ENCODE data around the gene OR2V1.
"Not testable (repeated sequence)": the region's sequence is repeated elsewhere in the genome, so short reads cannot be mapped to it uniquely, and the experiment has no call there.

OR2V1 gene

DNA sequence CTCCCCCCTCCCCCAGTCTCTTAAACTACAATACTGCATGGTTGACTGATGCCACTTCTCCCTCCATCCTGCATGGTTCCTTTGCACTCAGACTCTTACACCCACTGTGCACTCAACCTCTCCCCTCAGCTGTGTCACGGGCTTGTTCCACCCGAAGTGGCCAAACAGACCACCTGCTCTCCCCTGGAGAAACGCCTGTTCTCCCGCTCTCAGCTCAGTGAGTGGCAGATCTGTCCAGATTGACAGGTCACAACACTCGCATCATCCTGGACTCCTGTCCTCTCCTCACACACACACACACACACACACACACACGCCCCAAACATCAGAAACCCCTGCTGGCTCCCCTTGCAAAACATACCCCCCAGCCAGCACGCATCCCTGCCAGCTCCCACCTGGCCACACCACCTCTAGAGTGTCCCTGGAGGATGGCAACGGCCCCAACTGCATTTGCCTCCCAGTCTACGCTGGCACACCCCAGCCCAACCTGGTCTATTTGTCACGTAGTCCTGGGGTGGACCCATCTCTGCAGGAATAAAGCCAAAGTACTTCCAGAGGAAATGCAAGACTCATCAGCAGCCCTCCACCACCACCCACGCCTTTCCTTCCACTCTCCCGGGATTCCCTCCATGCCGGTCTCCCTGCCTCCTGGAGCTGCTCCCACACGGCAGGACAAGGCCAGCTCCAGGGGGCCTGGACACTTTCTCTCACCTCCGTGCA is 2.9 kb downstream of the OR2V1 start:
- no peak for DNase-seq

DNA sequence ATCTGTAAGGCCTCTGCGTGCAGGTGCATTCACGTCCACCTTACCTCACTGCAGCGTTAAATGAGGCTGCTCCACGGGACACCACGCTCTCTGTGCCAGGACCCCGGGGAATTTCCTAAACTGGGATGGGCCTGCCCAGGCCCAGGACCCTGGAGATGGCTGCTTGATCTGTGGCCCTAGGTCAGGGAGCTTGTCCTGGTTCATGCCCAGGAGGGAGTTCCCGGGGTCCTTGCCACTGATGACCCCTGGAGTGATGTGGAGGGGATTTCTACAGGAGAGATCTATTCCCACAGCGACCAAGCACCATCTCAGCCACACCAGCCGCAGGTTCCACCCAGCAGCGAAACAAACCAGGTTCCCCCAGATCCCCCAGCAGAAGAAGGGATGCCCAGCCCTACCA is 3.5 kb downstream of the OR2V1 start:
- no peak for DNase-seq

DNA sequence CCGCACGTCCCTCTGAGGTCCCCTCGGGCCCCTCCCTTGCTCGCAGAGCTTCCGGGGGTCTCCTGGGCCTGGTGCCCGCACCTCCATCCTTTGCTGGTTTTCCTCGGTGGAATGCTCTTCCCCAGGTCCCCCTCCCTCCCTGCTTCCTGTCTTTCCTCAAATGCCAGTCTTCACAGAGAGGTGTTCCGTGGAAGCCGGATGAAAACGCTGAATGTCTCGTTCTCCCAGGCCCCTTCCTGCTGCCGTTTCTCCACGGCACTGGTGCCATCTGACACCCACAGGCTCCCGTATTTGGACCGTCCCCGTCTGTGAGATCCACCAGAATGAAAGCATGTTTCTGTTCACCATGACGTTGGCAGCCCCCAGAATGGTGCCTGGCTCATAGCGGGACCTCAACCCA is 4.1 kb downstream of the OR2V1 start:
- no peak for DNase-seq

DNA sequence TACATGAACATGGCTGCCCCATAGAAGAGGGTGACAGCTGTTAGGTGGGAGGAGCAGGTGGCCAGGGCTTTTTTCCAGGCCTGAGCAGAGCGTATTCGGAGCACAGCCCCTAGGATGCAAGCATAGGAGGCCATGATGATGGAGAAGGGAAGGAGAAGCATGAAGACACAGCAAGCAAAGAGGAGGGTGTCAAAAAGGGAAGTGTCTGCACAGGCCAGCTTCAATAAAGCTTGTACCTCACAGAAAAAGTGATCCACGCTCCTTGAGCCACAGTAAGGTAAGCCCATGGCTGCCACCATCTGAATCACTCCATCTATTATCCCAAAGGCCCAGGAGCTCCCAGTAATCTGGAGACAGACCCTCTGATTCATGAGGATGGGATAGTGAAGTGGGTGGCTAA is 6.4 kb downstream of the OR2V1 start:
- DNase-seq, result no peak

DNA sequence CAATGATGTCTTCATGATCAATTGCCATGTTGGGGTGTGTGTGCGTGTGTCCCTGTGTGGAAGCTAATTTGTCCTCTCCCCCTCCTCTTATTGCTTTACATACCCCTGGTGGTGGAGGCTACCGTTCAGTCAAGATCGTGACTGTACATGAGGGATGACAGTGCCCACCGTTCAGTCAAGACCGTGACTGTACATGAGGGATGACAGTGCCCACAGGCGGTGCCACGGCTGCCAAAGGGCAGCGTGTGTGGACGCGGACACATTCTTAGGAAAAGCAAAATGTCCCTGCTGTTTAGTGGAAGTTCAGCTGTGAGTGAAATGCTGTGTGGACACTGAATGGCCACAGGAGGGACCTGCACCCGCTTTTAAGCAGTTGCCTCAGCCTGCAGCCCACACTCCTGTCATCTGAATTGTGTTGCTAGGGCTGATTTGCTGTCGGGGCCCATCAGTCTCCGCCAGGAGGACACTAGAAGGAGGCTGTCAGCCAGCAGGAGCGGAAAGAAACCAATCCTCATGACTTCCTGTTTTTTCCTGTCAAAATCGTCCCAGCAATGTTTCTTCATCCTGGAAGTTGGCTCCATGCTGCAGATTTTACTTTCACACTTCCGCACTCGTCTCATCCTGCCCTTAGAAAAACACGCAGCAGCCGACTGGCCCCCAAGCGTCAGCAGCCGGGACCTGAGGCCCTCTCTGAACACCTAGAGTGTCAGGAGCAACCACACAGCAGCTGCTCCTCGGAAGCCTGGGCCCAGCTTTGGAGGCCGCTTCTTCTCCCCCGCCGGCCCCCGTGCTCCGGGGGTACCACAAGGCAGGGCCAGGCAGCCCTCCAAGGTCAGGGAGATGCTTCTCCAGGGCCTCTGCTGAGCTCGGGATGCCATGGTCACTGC is 9.1 kb downstream of the OR2V1 start:
- no peak for DNase-seq

DNA sequence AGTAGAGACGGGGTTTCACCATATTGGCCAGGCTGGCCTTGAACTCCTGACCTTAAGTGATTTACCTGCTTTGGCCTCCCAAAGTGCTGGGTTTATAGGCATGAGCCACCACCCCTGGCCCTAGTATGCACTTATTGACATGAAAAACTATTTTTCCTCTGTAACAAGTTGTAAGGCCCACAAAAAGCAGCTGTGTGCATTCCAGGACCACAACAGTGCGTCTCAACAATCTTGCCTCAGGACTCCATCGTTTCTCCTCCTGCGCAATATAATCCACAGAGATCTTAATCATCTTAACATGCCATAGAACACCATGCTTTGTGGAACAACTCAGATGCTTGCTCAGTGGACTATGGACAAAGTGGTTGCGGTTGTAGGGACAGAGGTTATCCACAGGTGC is 10.2 kb downstream of the OR2V1 start:
- no peak for DNase-seq

DNA sequence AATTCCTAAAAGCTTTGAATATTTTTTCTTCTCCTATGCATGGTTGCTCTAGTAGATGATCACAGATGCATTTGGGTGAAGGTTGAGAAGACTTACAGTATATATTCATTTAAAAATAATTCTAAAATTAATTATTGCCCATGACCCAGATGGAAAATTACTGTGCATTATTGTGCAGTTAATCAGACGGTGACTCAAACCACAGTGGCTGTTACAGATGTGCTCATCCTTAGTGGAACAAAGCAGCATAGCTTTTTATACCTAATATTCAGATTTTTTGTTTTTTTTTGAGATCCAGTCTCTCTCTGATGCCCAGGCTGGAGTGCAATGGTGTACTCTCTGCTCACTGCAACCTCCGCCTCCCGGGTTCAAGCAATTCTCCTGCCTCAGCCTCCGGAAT is 10.7 kb downstream of the OR2V1 start:
- DNase-seq, result no peak

DNA sequence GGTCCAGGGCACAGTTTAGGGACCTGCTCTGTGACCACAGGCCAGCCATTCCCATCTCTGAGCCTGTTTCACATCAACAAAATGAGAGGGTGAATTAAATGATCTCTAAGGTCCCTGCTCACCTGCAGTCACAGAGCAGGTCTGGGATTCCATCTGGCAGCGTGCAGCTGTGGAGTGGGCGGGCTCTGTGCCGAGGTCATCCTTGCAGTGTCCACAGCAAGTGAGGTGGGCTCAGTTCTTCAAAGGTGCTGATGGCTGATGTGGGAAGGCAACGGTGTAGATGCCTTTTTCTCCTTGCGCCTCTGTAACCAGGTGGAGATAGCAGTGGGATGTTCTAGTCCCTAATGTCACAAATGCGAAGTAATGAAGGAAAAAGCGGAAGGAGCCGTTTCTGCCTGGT is 11.9 kb downstream of the OR2V1 start:
- no peak for DNase-seq

DNA sequence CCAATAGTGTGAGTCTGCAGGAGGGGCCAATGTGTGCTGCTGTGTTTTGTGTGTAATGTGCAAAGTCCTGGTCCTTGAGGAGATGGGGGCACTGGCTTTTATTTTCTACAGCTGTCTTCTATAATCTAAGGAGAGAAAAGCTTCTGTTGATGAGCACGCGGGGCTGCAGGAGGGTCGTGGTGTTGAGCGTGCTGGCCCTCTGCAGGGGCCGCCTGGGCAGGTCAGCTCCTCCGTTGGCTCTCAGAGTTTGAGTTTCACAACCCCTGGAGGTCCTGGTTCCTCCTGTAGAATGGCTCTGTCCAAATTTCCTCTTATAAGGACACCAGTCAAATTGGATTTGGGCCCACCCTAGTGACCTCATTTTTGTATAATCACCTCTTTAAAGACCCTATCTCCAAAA is 12.6 kb downstream of the OR2V1 start:
- no peak for DNase-seq

DNA sequence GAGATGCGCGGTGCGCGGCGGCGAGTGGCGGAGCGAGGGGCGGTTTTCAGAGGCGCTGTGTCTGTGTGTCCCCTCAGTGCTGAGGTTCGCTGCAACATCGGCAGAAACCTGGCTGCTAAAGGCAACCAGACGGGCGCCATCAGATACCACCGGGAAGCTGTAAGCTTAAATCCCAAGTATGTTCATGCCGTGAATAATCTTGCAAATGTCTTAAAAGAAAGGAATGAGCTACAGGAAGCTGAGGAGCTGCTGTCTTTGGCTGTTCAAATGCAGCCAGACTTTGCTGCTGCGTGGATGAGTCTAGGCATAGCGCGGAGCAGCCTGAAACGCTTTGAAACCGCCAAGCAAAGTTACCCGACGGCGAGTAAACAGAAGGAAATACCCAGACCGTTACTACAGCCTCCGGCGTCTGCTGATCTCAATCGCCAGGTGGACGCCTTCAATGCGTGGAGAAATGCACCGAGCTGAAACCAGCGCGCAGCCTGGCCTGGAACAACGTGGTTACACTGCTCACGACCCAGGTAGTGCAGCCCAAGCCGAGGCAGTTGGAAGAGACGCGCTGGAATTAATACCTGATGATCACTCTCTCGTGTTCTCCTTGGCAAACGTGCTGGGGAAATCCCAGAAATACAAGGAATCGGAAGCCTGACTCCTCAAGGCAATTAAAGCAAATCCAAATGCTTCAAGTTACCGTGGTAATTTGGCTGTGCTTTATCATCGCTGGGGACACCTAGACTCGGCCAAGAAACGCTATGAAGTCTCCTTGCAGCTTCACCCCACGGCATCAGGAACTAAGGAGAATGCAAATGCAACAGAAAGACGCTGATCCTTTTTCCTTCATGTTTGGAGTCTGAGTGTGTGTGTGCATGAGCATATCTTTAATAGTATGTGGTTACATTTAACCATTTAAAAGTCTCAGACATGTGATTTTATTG is 15.9 kb downstream of the OR2V1 start:
- no peak for DNase-seq

DNA sequence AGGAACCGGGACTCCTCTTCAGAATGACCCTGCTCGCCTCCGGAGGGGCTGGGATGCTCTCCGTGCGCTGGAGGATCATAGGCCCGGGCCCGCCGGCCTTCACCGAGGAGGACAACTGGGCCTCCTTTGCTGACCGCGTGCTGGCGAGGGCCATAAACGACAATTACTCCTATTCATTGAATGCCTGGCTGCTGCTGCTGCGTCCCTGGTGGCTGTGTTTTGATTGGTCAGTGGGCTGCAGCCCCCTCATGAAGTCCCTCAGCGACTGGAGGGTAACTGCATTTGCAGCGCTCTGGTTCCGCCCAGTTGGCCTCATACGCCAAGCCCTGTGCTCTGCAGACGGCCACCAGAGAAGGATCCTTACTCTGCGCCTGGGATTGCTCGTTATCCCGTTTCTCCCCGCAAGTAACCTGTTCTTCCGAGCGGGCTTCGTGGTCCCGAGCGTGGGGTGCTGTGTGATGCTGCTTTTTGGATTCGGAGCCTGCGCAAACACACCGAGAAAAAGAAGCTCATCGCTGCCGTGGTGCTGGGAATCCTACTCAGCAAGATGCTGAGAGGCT is 16.6 kb downstream of the OR2V1 start:
- no peak for DNase-seq

DNA sequence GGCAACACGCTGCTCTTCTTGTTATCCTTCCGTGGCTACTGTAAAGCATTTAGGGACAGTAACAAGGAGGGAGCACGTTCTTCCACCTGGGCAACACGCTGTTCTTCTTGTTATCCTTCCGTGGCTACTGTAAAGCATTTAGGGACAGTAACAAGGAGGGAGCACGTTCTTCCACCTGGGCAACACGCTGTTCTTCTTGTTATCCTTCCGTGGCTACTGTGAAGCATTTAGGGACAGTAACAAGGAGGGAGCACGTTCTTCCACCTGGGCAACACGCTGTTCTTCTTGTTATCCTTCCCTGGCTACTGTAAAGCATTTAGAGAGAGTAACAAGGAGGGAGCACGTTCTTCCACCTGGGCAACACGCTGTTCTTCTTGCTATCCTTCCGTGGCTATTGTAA is 17.4 kb downstream of the OR2V1 start:
- not testable (repeated sequence) for DNase-seq

DNA sequence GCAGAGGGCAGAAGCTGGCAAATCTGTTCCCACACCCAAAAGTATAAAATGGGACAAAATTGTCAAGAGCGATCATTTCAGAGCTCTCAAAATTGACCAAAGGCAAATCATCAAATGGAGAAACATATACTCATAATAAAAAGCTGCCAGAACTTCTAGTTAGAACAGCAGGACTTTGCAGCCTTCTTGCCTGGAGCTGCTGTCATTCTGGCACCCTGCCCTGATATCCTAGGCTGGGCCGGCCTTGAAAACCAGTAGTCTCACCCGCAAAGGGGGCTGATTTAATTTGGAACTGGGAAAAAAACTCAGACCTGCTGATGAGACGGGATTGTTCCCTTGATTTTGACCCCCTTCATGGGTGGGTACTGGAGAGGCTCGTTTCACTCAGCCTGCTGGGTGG is 18.5 kb downstream of the OR2V1 start:
- no peak for DNase-seq

DNA sequence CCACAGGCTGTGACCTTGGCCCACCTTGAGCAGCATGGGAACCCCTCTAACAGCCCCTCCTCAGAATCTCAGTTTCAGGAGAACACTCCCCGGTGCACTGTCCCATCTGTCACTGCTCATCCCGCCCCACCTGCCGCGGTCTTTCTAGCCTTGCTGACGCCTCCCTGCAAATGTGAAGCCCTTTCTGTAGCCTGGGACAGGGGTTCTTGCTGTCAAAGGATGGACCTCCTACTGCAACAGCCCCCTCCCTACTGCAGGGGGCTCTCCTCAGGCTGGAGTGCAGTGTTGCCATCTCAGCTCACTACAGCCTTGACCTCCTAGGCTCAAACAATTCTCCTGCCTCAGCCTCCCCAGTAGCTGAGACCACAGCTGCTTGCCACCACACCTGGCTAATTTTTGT is 20.0 kb downstream of the OR2V1 start:
- no peak for DNase-seq

DNA sequence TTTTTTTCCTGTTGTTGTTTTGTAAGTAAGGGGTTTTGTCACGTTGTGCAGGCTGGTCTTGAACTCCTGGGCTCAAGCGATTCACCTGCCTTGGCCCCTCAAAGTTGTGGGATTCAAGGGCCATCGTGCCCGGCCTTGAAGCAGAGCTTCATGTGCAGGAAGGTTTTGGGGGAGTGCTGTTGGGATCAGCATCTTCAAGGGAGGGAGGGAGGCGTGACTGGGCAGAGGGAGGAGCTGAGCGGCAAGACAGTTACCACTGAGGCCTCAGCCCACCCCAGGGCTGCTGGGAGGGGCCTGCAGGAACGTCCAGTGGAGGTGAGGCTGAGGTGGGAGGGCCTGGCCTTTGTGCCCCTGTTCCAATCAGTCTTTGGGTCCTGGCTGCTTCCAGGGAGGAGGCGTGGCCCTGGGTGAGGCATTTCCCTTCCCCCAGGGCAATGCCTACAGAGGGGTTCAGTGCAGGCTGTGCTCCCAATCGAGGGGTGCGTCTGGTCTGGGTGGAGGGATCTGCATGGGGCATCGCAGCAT is 21.4 kb downstream of the OR2V1 start:
- DNase-seq, result no peak

DNA sequence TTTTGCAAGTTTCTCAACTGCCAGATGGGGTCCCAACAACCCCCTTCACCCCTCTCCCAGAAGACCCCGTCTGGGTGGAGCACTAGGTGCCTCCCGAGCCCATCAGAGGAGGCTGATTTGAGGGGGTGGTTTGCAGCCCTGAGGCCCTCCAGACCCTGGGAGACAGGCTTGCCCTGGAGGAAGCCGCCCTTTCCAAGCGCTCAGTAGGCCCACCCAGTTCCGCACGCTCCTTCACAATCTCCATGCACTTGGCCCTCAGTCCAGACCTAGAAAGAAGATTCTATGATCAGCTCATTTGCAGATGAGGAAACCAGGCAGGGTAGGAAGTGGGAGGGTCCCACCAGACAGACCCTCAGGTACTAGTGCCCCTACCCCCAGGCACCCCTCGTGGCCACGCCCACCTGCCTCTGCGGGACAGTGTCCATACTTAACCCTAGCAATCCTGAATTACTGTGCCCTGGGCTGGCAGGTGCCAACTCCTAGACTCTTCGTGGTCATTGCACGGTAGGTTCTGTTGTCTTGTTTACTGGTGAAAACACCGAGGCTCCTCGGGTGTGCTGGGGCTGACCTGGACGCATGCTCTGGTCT is 22.3 kb downstream of the OR2V1 start:
- DNase-seq, result no peak

DNA sequence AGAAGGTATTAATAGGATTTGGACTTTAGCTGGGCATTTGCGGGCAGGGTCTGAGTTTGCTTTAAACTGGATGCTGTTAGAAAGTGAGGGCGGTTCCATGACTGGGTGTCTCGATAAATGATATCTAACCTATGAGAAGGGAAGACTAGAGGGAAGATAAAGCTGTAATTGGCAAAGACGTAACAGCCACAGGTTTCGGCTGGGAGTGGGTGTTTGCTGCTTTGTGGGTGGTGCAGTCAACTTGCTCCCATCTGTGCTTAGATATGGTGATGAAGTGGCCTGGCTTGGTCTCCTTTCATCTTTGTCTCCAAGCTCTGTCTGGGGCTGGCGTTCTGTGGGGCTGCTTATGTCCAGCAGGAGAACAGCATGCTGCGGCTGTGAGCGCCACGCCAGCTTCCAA is 23.3 kb downstream of the OR2V1 start:
- no peak for DNase-seq

DNA sequence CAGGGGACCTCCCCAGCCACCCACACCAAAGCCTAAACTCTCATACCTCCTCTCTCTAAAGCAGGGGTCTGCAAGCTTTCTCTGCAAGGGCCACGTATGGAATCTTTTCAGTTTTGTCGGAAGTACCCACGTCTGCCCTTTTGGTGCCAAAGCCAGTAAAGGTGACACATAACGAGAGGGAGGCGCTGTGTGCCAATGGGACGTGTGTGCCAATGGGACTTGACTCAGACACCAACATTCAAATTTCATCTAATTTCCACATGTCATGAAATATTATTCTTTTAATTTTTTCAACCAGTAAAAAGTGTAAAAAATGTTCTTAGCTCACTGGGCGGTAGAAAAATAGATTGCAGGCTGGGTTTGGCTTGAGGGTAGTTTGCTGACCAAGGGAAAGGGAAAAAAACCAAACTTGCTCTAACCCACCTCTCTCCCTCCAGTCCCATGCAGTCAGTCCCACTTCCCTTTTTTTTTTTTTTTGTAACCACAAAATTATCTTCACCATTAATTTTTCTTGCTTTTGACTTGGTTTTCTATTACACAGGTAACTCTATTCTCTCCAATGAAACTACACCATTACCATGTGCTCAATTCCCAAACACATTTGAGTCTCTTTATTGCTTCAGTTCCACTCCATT is 25.5 kb downstream of the OR2V1 start:
- no peak for DNase-seq

DNA sequence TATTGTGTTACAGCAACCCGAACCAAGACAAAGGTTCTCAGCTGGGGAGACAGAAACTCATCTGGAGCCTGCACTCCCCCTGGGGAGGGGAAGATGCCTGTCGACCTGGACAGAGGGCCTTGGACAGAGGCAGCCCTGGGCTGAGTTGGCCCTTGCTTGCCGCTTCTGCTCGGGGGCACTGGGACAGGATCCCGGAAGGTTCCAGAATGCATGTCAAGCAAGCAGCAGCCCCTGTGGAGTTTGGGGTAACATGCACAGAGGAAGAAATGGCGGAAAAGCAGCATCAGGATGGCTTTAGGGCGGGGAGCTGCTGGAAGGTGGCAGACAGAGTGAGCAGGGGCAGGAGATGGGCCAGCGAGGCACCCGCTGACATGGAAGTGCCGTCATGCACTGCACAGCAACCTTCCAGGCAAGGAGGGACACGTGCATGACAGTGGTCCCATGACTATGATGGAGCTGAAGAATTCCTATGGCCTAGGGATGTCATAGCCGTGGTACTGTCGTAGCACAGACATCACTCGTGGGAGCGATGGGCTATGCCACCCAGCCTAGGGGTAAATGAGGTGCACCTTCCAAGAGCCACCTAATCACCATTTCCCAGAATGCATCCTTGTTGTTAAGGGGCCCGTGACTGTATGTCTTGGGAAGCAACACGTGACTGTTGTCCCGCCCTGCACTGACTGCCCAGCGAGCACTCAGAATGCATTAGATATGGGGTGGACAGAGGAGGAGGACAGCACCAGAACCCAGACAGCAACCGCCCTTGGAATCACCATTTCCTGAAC is 26.2 kb downstream of the OR2V1 start:
- DNase-seq, result not testable (repeated sequence)

DNA sequence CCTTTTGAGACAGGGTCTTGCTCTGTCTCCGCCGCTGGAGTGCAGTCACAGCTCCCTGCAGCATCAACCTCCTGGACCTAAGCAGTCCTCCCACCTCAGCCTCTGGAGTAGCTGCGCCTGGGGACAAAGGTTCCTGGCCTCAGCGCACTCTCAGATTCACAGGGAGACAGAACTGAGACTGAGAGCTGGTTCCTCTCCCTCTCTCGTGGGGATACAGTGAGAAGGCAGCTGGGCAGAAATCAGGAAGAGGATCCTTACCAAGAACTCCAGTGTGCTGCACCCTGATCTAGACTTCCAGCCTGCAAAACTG is 26.8 kb downstream of the OR2V1 start:
- not testable (repeated sequence) for DNase-seq
